ENCODE measurements around the gene NDUFS4.

DNA sequence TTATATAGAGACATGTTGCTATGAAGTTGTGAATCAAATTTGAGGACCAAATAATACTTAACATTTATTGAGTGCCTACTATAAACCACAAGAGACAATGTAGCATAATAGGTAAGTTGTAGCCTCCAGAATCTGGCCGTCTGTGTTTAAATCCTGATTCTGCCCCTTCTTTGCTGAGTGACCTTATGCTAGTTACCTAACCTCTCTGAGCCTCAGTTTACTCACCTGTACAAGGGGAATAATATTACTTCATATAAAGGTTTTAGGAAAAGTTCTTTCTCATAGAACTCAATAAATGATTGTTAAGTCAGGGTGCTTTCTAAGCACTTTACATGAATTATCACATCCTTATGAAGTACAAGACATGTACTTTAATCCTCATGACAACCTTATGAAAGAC lies 120.6 kb downstream of the NDUFS4 start:
- TF ChIP-seq, protein P1, sequence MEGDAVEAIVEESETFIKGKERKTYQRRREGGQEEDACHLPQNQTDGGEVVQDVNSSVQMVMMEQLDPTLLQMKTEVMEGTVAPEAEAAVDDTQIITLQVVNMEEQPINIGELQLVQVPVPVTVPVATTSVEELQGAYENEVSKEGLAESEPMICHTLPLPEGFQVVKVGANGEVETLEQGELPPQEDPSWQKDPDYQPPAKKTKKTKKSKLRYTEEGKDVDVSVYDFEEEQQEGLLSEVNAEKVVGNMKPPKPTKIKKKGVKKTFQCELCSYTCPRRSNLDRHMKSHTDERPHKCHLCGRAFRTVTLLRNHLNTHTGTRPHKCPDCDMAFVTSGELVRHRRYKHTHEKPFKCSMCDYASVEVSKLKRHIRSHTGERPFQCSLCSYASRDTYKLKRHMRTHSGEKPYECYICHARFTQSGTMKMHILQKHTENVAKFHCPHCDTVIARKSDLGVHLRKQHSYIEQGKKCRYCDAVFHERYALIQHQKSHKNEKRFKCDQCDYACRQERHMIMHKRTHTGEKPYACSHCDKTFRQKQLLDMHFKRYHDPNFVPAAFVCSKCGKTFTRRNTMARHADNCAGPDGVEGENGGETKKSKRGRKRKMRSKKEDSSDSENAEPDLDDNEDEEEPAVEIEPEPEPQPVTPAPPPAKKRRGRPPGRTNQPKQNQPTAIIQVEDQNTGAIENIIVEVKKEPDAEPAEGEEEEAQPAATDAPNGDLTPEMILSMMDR (IDR thresholded peaks at IDR 0.05) = no peak
- no peak for TF ChIP-seq POLR2A (IDR thresholded peaks at IDR 0.05)

Data from sigmoid colon (tissue), 3 donors.